Measurements from ENCODE around the gene ZMYND8. TPM values are rescaled to one million over a fixed set of nuclear protein-coding genes. Genes with fewer than 3 reads are reported as not detected.

ZMYND8 gene
- total RNA-seq, 1 experiment from 2014 or later = 29.0 TPM

- Histone ChIP-seq H3K4me1 (ENCODE audit: control insufficient read depth in 1 of 2, insufficient read depth in 2 of 2, low read length in 2 of 2) (no peaks in the 10 kb centered on the region), H3K79me2 (ENCODE audit: insufficient read depth, low read length) (peaks cover 53% of the 10 kb centered on the region), H3K9ac (ENCODE audit: low read length) (no peak overlapping the region), H4K20me1 (ENCODE audit: insufficient read depth) (no peaks in the 10 kb centered on the region), H3K36me3 (ENCODE audit: control insufficient read depth in 1 of 2, insufficient read depth in 2 of 2, low read length in 2 of 2) (peaks cover 8% of the 10 kb centered on the region in 2 experiments; a peak in 3 of 4 replicates), H3K27ac (ENCODE audit: low read depth, low read length) (no peak overlapping the region), H3K9me2 (ENCODE audit: insufficient read depth) (no peaks in the 10 kb centered on the region), H3K9me3 (ENCODE audit: control insufficient read depth in 1 of 2, insufficient read depth in 1 of 2, low read depth in 1 of 2, low read length in 2 of 2) (no peaks in the 10 kb centered on the region), H3K27me3 (ENCODE audit: insufficient read depth, low read length) (no peaks in the 10 kb centered on the region), H3K4me3 (replicated peaks in 1 of 2; ENCODE audit: low read depth in 1 of 2, low read length in 2 of 2) (no peak overlapping the region), H2AFZ (ENCODE audit: low read depth, low read length, poor library complexity, severe bottlenecking) (no peak overlapping the region), H3K4me2 (ENCODE audit: low read length) (no peak overlapping the region)
- RAD21 ChIA-PET (ENCODE audit: low non-redundant PET in 1 of 2, low total read pairs in 2 of 2, uncharacterized antibody in 2 of 2, unreplicated experiment in 2 of 2) = no interaction called here
- DNase-seq (ENCODE audit: low read depth, low spot score) (no peak), ATAC-seq (no peak)
- POLR2A ChIA-PET = no interaction called here
- CTCF ChIA-PET = no interaction called here
- TF ChIP-seq EZH2 (IDR thresholded peaks at IDR 0.05) (no peak), SP1 (IDR thresholded peaks at IDR 0.05; ENCODE audit: low read depth) (no peak), JUND (IDR thresholded peaks at IDR 0.05) (no peak), POLR2AphosphoS5 (IDR thresholded peaks at IDR 0.05; ENCODE audit: low read depth, low read length) (no peak), SRF (IDR thresholded peaks at IDR 0.05; ENCODE audit: low read depth) (no peak), ATF3 (IDR thresholded peaks at IDR 0.05) (no peak), FOSL1 (IDR thresholded peaks at IDR 0.05; ENCODE audit: low read depth) (no peak), EGR1 (IDR thresholded peaks at IDR 0.05; ENCODE audit: low read depth) (no peak), RAD21 (IDR thresholded peaks at IDR 0.05; ENCODE audit: low read depth) (no peak), POLR2A (IDR thresholded peaks at IDR 0.05; ENCODE audit: borderline replicate concordance, extremely low read depth, insufficient read depth, insufficient read length) (no peak), TCF7L2 (IDR thresholded peaks at IDR 0.05; ENCODE audit: borderline replicate concordance, extremely low read depth, insufficient read depth, insufficient read length) (no peak), ELF1 (IDR thresholded peaks at IDR 0.05; ENCODE audit: borderline replicate concordance, low read depth) (no peak), EZH2phosphoT487 (IDR thresholded peaks at IDR 0.05; ENCODE audit: borderline replicate concordance) (no peak)
- no TSS peak for BruUV-seq (replicated peaks)
- intact Hi-C loops (cut with micrococcal nuclease) = no loop called here
These were observed 88.9 kb downstream of the ZMYND8 start for GRCh38 chr20:47267621-47268020.

Data from HCT116 (cell line).